WTC11 (cell line): ENCODE data around the gene WDR11. TPM values are rescaled to one million over a fixed set of nuclear protein-coding genes. Genes with fewer than 3 reads are reported as not detected.

Source experiments
- ATAC-seq: fragments of 200-7000 bp; cut with Tn5 transposase; 2 replicates; pipeline ENCODE4 v1.10.0; 2021; ENCODE audit warnings: mild to moderate bottlenecking, moderate library complexity
- CTCF ChIA-PET: fragments of 300-600 bp; sonication (Branson Sonifier 250); formaldehyde crosslinking; loops from one replicate; lab custom pipeline; 2021; ENCODE audit warnings: antibody characterized with exemption; lab: Charles Lee
- POLR2A ChIA-PET: fragments of 350-600 bp; sonication (Branson Sonifier 250); formaldehyde crosslinking; loops from one replicate; lab custom pipeline; 2021; ENCODE audit warnings: antibody characterized with exemption; lab: Charles Lee
- DNase-seq: peaks from one replicate; pipeline ENCODE4 v3.0.0; 2021; ENCODE audit warnings: low spot score
- H3K27ac Mint-ChIP-seq: 2 replicates; pipeline ENCODE4 v1.8.0; 2021; ENCODE audit warnings: mixed read lengths
- H3K27me3 Mint-ChIP-seq: 2 replicates; pipeline ENCODE4 v1.8.0; 2021; ENCODE audit warnings: low read depth, mild to moderate bottlenecking, moderate library complexity, mixed read lengths
- H3K36me3 Mint-ChIP-seq: 2 replicates; pipeline ENCODE4 v1.8.0; 2021; ENCODE audit warnings: mixed read lengths
- H3K4me1 Mint-ChIP-seq: 2 replicates; pipeline ENCODE4 v1.8.0; 2022; ENCODE audit warnings: mixed read lengths
- H3K4me3 Mint-ChIP-seq: 2 replicates; pipeline ENCODE4 v1.8.0; 2021; ENCODE audit warnings: mild to moderate bottlenecking, moderate library complexity, mixed read lengths
- H3K9me3 Mint-ChIP-seq: 2 replicates; pipeline ENCODE4 v1.8.0; 2021; ENCODE audit warnings: mixed read lengths
- NFE2L1 ChIP-seq: sonication (generic); formaldehyde crosslinking; IDR thresholded peaks from 2 replicates; pipeline ENCODE4 v1.8.1; 2023; ENCODE audit warnings: missing genetic modification reagents
- NR3C1 ChIP-seq: sonication (generic); formaldehyde crosslinking; conservative IDR thresholded peaks from 2 replicates; pipeline ENCODE4 v1.8.1; 2023; ENCODE audit warnings: low read depth, mild to moderate bottlenecking, missing genetic modification reagents
- RELA ChIP-seq: sonication (generic); formaldehyde crosslinking; IDR thresholded peaks from 2 replicates; pipeline ENCODE4 v1.8.1; 2022; ENCODE audit warnings: missing genetic modification reagents, mild to moderate bottlenecking, borderline replicate concordance
- RORB ChIP-seq: fragments of 250-450 bp; sonication (Bioruptor Pico); IDR thresholded peaks from 2 replicates; pipeline ENCODE4 v1.9.0; 2021; ENCODE audit warnings: mild to moderate bottlenecking
- SMAD3 ChIP-seq: sonication (generic); formaldehyde crosslinking; IDR thresholded peaks from 2 replicates; pipeline ENCODE4 v1.8.0; 2022; ENCODE audit warnings: missing genetic modification reagents, mild to moderate bottlenecking, borderline replicate concordance
- SP1 ChIP-seq: sonication (generic); formaldehyde crosslinking; conservative IDR thresholded peaks from 2 replicates; pipeline ENCODE4 v1.8.1; 2022; ENCODE audit warnings: missing genetic modification reagents
- TEAD1 ChIP-seq: sonication (generic); formaldehyde crosslinking; IDR thresholded peaks from 2 replicates; pipeline ENCODE4 v1.8.0; 2022; ENCODE audit warnings: mild to moderate bottlenecking, missing genetic modification reagents
- ZNF317 ChIP-seq: sonication (generic); formaldehyde crosslinking; IDR thresholded peaks from 2 replicates; pipeline ENCODE4 v1.8.1; 2023; ENCODE audit warnings: low read depth, mild to moderate bottlenecking, moderate library complexity, missing genetic modification reagents, borderline replicate concordance
- ZNF423 ChIP-seq: fragments of 250-450 bp; sonication (Bioruptor Pico); IDR thresholded peaks from 2 replicates; pipeline ENCODE4 v2.1.2; 2022; ENCODE audit warnings: mild to moderate bottlenecking, moderate library complexity
- total RNA-seq: library from RNA; stranded (reverse); gene quantifications from 3 replicates; pipeline ENCODE4 v1.2.3, GENCODE V29; 2021
- TF ChIP-seq, protein P1 (sequence below): fragments of 250-450 bp; sonication (Bioruptor Pico); IDR thresholded peaks from 2 replicates; pipeline ENCODE4 v1.9.0; 2021; ENCODE audit warnings: mild to moderate bottlenecking, borderline replicate concordance
- TF ChIP-seq, protein P2 (sequence below): sonication (generic); formaldehyde crosslinking; IDR thresholded peaks from 2 replicates; pipeline ENCODE4 v1.8.0; 2022; ENCODE audit warnings: mild to moderate bottlenecking, missing genetic modification reagents
- TF ChIP-seq, protein P3 (sequence below): sonication (generic); formaldehyde crosslinking; conservative IDR thresholded peaks from 2 replicates; pipeline ENCODE4 v1.8.1; 2023; ENCODE audit warnings: mild to moderate bottlenecking, low read depth, missing genetic modification reagents, moderate library complexity
- TF ChIP-seq, protein P4 (sequence below): fragments of 200-600 bp; IDR thresholded peaks from 2 replicates; pipeline ENCODE4 v1.8.0; 2022; ENCODE audit warnings: antibody characterized with exemption

The WDR11 gene
- total RNA-seq, 1 experiment from 2014 or later = 41.5 TPM

DNA sequence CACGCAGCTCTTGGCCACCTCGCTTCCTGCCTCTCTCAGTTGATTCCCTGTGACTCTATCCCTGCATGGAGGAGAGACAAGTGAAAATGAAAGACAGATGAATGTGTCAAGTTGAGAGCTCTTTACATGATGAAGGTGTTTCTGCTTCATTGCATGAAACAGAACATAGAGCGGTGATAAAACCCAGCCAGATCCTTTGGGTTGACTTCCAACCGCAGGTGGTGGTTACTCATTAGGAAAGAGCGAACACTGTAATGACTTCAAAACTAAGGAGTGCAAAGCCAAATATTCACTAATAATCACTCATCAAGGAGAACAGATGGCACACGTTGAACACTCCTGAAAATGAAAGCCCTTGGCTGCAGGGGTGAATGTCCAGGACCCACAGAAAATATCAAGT lies 31.8 kb upstream of the WDR11 start (continued):
- TF ChIP-seq NR3C1 (no peak), SP1 (CRISPR knock-in tag) (no peak), RELA (CRISPR knock-in tag) (no peak), TEAD1 (no peak), ZNF423 (CRISPR knock-in tag) (no peak)

DNA sequence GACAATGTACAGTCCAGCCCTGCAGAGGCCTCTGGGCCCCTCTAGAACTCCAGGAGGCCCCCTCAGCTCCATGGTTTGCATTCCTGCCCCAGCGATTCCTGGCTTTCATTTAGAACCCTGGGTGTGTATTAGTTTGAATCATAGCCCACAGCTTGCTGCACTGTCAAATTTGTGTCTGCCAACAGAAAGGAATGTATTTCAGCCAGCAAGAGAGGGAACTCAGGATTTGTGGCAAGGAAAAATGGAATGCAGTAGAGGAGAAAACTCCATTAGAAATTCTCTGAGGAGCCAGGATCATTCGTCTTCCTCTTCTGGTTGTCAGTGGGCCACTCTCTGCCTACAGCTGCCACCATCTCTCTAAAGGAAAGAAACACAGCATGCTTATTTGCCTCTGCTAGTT lies 27.9 kb upstream of the WDR11 start:
- H3K4me3 Mint-ChIP-seq = no peak overlapping the region
- H3K36me3 Mint-ChIP-seq = no peaks in the 10 kb centered on the region
- POLR2A ChIA-PET = no interaction called here
- peaks cover 9% of the 10 kb centered on the region for H3K9me3 Mint-ChIP-seq
- CTCF ChIA-PET = no interaction called here
- no peak for TF ChIP-seq RORB (CRISPR knock-in tag)
- TF ChIP-seq, protein P1, sequence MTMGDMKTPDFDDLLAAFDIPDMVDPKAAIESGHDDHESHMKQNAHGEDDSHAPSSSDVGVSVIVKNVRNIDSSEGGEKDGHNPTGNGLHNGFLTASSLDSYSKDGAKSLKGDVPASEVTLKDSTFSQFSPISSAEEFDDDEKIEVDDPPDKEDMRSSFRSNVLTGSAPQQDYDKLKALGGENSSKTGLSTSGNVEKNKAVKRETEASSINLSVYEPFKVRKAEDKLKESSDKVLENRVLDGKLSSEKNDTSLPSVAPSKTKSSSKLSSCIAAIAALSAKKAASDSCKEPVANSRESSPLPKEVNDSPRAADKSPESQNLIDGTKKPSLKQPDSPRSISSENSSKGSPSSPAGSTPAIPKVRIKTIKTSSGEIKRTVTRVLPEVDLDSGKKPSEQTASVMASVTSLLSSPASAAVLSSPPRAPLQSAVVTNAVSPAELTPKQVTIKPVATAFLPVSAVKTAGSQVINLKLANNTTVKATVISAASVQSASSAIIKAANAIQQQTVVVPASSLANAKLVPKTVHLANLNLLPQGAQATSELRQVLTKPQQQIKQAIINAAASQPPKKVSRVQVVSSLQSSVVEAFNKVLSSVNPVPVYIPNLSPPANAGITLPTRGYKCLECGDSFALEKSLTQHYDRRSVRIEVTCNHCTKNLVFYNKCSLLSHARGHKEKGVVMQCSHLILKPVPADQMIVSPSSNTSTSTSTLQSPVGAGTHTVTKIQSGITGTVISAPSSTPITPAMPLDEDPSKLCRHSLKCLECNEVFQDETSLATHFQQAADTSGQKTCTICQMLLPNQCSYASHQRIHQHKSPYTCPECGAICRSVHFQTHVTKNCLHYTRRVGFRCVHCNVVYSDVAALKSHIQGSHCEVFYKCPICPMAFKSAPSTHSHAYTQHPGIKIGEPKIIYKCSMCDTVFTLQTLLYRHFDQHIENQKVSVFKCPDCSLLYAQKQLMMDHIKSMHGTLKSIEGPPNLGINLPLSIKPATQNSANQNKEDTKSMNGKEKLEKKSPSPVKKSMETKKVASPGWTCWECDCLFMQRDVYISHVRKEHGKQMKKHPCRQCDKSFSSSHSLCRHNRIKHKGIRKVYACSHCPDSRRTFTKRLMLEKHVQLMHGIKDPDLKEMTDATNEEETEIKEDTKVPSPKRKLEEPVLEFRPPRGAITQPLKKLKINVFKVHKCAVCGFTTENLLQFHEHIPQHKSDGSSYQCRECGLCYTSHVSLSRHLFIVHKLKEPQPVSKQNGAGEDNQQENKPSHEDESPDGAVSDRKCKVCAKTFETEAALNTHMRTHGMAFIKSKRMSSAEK (CRISPR knock-in tag) = no peak
- no peak overlapping the region for H3K27ac Mint-ChIP-seq
- ATAC-seq = no peak
- H3K4me1 Mint-ChIP-seq = peaks cover 31% of the 10 kb centered on the region
- H3K27me3 Mint-ChIP-seq = peaks cover 4% of the 10 kb centered on the region; the same call in 1 of the 2 replicates
- DNase-seq = no peak

DNA sequence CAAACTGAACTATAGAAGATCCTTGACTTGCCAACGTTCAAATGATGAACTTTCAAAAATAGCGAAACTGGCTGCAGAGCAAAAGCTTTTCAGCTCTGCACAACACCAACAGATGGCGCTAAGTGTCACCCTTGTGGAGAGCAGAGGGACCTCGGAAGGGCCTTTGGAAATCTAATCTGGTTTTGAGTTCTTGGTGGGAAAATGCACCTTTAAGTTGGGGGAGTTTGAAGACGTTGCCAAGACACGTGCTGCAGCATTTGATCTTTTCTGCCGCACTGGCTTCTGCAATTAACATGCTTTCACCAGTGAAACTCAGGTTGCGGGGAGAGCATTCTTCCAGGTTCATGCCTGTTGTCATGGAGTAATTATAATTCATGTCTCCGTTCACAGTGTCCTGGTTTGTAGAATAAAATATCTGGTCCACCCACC lies 26.3 kb upstream of the WDR11 start:
- CTCF ChIA-PET = interaction anchor here (1.5 to 1.9 kb wide), 3 partner anchors 15 to 224 kb away, joined by 3 to 8 read pairs (median 4); no protein-coding TSS in a partner anchor
- H3K4me3 Mint-ChIP-seq = no peak overlapping the region
- H3K4me1 Mint-ChIP-seq = peaks cover 27% of the 10 kb centered on the region
- peaks cover 4% of the 10 kb centered on the region; the same call in 1 of the 2 replicates for H3K27me3 Mint-ChIP-seq
- H3K9me3 Mint-ChIP-seq = peaks cover 9% of the 10 kb centered on the region
- POLR2A ChIA-PET = no interaction called here
- TF ChIP-seq SMAD3 (CRISPR knock-in tag) = no peak
- TF ChIP-seq ZNF317 (CRISPR knock-in tag) = no peak
- TF ChIP-seq, protein P2, sequence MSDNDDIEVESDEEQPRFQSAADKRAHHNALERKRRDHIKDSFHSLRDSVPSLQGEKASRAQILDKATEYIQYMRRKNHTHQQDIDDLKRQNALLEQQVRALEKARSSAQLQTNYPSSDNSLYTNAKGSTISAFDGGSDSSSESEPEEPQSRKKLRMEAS (CRISPR knock-in tag) = peak; percentile 64
- TF ChIP-seq, protein P3, sequence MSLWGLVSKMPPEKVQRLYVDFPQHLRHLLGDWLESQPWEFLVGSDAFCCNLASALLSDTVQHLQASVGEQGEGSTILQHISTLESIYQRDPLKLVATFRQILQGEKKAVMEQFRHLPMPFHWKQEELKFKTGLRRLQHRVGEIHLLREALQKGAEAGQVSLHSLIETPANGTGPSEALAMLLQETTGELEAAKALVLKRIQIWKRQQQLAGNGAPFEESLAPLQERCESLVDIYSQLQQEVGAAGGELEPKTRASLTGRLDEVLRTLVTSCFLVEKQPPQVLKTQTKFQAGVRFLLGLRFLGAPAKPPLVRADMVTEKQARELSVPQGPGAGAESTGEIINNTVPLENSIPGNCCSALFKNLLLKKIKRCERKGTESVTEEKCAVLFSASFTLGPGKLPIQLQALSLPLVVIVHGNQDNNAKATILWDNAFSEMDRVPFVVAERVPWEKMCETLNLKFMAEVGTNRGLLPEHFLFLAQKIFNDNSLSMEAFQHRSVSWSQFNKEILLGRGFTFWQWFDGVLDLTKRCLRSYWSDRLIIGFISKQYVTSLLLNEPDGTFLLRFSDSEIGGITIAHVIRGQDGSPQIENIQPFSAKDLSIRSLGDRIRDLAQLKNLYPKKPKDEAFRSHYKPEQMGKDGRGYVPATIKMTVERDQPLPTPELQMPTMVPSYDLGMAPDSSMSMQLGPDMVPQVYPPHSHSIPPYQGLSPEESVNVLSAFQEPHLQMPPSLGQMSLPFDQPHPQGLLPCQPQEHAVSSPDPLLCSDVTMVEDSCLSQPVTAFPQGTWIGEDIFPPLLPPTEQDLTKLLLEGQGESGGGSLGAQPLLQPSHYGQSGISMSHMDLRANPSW = no peak
- TF ChIP-seq, protein P4, sequence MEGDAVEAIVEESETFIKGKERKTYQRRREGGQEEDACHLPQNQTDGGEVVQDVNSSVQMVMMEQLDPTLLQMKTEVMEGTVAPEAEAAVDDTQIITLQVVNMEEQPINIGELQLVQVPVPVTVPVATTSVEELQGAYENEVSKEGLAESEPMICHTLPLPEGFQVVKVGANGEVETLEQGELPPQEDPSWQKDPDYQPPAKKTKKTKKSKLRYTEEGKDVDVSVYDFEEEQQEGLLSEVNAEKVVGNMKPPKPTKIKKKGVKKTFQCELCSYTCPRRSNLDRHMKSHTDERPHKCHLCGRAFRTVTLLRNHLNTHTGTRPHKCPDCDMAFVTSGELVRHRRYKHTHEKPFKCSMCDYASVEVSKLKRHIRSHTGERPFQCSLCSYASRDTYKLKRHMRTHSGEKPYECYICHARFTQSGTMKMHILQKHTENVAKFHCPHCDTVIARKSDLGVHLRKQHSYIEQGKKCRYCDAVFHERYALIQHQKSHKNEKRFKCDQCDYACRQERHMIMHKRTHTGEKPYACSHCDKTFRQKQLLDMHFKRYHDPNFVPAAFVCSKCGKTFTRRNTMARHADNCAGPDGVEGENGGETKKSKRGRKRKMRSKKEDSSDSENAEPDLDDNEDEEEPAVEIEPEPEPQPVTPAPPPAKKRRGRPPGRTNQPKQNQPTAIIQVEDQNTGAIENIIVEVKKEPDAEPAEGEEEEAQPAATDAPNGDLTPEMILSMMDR = no peak
- 0 out of 2 replicates have a peak, but pooled peaks have one; percentile 15 for TF ChIP-seq NFE2L1
- TF ChIP-seq, all 79 proteins: peak for 2
- Mint-ChIP-seq H3K36me3 (no peaks in the 10 kb centered on the region), H3K27ac (no peak overlapping the region)
- ATAC-seq = peak; percentile 74
- peak; percentile 67 for DNase-seq
